HG03064 (cell line): ENCODE results near the gene C6orf141.

ENCODE experiments used
- ATAC-seq: cut with Tn5 transposase; IDR thresholded peaks from one replicate; pipeline ENCODE4 v1.9.1; 2021; ENCODE audit warnings: low read depth; ENCODE audit not compliant: unreplicated experiment

Gene C6orf141

DNA sequence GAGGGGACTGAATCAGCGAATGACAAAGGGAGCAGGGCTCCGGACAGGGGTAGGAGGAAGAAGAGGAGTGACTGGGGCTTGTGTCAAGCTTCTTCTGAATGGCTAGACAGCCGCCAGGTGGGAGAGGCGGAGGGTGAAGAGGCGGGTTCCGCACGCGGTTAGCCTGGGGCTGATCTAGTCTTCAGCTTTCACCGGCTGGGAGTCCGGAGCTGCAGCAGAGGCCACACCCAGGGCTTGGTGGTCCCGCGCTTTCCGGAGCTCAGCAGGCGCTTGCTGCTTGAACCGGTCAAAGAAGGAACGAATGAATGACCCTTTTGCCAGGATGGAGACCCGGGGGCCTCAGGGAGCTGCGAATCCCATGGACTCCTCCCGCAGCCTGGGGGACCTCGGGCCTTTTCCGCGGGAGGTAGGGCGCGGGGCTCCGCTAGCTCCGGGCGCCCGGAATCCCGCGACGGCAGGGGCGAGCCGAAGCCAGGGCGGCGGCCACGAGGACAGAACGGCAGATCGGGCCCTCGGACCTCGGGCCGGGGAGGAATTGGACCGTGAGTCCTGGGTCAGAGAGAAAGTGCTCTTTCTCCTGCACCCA, at the start of gene C6orf141:
Gene C6orf141, plus strand, starts transcription at position 177 of the 586 bp plus-strand sequence. Its CDS starts 125 bp downstream, at position 302.
- ATAC-seq: peak; percentile 45

DNA sequence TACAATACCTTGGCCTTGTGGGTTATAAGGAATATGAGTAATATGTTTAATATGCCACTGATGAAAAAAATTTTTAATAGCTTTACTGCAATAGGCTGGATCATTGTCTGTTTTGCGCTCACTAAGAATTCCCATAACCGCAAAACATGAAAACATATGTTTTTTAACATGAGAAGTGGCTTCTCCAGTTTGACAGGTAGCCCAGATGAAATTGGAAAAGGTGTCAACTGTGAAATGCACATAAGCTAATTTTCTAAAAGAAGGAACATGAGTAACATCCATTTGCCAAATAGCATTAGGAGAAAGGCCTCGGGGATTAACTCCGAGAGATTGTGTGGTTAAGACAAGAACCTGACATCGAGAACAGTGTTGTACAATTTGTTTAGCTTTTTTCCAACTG, 45.8 kb upstream of the C6orf141 start:
- no peak for ATAC-seq

DNA sequence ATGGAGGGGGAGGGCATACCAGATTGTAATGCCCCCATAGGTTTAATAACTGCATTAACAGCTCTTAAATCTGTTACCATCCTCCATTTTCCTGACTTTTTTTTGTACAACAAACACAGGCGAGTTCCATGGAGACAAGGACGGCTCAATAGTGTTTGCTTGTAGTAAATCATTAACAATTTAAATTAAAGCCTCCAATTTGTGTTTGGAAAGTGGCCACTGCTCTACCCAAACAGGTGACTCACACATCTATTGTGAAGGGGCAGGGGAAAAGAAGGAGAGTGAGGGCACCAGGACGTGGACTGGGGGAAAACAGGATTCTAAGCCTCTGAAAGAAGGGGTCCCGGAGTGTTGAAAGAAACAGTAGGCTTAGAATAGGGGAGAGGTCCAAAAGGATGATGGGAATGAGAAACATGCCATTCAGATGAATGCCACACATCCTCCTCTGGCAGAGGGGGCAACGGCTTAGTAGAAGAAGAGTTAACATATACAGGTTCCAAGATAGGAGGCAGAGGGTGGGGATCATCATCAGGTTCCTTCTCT, 43.8 kb upstream of the C6orf141 start:
- ATAC-seq: no peak

DNA sequence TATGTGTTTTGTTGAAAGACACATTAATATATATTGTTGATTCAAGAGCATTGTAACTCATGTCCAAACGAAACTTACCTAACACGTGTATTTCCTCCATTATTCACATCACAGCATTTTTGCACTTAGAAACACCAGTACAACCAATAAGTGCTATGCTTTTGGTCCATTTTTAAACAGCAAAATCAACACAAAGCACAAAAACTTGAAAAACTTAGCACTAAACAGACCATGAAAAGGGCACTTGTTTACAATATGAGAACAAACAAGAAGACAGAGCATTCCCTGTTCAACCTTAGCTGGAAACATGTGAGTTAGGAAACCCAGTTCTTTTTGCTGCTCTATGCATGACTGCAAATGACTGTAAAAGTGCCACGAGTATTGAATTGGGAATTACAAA, 41.1 kb upstream of the C6orf141 start:
- ATAC-seq: no peak

DNA sequence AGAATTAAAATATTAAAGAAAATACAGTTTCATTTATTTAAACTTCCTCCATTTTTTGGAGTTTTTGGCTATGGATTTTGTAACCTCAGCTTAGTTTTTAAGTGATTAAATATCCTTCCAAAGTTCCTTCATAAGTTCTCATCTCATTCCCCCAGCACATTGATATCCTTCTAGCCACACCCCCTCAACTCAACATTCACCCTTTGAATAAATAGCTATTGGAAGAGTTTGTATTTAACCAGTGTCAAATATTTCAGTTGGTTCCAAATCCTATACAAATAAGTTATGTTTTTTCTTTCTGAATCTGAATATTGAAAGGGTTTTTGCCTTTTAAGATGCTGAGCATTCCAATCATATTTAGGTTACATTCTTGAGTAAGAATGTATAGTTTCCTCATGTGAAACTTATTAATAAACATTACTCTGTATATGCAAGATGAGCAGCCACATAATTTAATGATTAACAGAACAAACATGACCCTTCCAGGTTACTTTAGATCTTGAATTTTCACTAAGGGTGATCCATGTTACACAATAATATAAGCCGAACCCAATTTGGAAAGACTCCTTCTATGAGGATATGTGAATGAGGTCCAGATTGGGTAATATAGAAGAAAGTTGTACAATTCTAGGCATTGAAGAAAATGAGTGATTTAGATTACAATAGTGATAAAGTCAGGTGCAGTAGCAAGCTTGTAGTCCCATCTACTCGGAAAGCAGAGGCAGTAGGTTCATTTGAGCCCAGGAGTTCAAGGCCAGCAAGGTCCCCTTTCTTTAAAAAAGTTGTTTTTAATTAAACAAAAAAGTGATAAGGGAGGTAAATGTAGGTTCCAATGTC, 37.1 kb upstream of the C6orf141 start:
- no peak for ATAC-seq

DNA sequence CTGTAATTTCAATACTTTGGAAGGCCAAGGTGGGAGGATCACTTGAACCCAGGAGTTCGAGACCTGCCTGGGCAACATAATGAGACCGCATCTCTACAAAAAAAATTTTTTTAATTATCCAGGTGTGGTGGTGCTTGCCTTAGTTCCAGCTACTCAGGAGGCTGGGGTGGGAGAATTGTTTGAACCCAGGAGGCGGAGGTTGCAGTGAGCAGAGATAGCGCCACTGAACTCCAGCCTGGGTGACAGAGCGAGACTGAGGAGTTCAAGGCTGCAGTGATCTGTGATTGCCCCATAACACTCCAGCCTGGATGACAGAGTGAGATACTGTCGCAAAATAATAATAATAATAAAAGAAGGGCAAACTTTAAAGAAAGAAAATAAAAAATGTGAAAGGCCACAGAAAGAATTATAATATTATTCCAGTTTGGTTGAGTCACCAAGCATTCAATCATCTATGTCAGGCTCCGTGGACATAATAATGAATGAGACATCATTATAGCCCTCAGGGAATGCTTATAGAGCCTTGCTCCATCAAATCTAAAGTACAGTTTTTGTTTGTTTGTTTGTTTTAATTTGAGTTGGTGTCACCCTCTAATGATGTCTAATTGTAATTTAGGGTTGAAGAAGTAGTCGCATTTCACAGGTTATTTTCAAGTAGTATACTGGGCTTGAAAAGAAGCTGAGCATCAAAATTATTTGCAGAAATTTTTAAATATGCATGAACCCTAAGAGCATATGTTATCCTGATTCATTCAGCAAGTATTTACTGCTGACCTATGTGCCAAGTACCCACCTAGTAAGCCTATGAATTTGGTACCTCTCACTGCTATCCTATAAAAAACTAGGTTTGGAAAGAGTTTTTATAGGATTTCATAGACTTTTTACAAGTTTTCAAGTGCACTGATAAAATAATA, 35.6 kb upstream of the C6orf141 start:
- ATAC-seq: no peak

DNA sequence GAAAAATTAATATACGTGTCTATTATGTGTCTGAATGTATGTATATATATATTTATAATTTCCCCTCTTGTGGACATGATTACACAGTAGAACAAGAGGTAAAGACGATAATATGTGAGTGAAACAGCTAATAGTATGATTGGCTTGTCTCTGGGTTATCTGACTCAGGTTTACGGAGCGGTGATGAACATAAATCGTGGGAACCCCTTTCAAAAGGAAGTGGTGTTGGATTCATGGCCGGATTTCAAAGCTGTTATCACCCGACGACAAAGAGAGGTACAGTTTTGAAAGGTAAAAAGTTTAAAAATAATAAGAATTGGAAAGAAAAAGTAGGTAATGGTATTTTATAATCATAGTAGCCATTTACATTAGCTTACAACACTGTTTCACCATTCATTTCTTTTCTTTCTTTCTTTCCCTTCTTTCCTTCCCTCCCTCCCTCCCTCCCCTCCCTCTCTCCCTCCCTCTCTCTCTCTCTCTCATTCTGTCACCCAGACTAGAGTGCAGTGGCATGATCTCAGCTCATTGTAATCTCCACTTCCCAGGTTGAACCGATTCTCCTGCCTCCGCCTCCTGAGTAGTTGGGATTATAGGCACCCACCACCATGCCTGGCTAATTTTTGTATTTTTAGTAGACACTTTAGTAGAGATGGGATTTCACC, 34.9 kb upstream of the C6orf141 start:
- no peak for ATAC-seq

DNA sequence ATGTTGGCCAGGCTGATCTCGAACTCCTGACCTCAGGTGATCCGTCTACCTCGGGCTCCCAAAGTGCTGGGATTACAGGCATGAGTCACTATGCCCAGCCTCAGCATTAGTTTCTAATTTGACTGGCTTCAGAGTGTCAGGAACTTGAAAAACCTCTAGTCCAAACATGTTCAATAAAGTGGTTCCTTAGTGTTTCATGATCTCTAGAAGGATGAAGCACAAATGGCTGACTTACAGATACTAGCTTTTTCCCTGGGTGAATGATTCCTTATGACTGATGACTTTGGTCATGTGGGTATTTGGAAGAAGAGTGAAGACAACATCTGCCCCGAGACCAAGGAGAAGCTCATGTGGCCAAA, 34.3 kb upstream of the C6orf141 start:
- no peak for ATAC-seq

DNA sequence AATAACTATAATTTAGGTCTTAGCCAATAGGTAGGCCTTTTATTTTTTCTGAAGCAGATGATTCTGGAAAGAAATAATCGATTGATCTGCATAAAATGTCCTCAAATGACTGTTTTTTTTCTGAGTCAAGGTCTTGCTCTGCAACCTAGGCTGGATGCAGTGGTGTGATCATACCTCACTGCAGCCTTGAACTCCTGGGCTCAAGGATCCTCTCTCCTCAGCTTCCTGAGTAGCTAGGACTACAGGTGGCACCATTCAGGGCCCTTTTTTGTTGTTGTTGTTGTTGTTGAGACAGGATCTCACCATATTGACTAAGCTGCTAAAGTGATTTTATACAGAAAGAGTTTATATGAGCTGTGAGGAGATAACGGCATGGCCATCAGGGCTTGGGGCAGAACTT, 32.5 kb upstream of the C6orf141 start:
- ATAC-seq: no peak

DNA sequence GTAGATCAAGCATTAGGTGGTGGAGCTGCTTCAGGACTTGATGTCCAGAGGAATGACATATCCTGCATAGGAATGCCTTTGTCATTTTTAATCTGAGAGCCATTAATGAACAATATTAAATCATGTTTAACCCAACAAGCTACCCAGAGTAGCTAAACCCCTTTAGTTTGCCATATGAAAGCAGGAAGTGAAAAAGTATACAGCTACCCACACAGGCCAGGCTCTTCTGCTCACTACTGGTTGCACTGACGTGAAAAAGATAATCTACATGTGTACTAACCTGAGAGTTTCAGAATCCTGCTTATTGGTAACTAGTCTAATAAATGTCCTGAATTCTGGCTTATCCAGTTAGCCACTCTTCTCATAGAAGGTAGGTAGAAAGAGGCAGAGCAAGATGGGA, 30.8 kb upstream of the C6orf141 start:
- peak; percentile 75 for ATAC-seq

DNA sequence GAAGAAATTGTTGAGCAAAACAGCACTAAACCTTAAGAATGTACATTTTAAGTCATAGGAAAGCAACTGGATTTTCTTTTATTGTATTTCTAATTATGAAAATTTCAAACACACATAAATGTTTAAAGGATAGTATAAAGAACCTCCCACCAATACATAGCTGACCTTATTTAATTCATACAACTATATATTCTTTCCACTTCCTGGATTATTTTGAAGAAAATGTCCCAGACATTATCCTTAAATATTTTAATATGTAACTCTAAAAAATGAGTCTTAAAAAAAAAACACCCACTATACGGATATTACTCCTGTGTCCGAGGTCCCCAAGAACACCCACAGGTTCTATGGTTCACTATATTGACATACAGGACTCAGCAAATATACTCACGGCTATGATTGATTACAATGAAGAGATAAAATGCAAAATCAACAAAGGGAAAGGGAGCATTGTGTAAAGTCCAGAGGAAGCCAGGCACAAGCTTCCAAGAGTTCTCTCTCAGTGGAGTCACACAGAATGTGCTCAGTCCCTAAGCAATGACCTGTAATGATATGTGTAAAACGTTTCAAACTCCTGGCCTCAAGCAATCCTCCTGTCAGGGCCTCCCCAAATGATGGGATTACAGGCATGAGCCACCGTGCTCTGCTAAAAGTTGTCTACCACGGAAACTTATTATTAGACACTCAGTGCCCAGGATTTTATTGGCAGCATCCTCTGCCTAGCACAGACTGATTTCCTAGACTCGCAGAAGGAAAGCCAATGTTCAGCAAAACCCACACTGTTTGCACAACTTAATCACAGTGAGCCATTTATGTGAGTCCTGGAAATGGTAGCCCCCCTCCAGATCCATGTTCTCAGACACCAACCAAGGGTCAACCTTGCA, 27.5 kb upstream of the C6orf141 start:
- ATAC-seq: no peak

DNA sequence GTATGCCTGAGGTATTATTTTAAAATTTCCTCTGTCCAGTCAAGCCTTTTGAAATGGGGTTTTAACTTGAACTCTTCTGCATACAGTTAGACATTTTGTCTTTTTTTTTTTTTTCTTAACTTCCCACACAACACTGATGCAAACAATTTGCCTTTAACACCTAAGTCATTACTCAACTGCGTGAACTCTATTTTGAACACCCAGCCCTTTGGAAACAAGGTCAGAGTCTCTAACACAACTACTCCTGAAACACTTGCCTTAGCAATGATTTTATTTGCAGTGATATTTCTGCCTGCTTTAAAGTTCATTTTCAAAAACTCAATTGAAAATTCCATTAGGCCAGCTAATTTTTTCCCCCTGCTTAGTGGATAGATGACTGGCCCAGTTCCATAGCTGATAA, 26.6 kb upstream of the C6orf141 start:
- no peak for ATAC-seq

DNA sequence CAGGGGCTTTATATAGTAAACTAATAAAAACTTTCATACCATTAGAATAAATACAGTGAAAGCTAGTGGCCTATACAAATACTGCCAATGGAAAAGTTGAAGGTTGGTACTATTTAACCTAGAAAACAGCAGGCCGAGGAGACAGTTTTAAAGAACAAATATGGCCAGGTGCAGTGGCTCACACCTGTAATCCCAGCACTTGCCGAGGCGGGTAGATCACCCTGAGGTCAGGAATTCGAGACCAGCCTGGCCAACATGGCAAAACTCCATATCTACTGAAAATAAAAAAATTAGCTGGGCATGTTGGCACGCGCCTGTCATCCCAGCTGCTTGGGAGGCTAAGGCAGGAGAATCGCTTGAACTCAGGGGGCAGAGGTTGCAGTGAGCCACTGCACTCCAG, 25.9 kb upstream of the C6orf141 start:
- ATAC-seq: no peak

DNA sequence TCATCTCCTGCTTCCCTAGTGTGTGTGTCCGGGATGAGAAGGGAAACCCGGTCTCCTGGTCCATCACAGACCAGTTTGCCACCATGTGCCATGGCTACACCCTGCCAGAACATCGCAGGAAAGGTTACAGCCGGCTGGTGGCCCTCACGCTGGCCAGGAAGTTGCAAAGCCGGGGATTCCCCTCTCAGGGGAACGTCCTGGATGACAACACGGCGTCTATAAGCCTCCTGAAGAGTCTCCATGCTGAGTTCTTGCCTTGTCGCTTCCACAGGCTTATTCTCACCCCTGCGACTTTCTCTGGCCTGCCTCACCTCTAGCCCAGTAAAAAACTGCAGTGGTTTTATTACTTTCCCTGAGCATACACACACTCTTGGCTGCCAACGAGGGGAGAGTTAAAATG, 23.9 kb upstream of the C6orf141 start:
- ATAC-seq: no peak

DNA sequence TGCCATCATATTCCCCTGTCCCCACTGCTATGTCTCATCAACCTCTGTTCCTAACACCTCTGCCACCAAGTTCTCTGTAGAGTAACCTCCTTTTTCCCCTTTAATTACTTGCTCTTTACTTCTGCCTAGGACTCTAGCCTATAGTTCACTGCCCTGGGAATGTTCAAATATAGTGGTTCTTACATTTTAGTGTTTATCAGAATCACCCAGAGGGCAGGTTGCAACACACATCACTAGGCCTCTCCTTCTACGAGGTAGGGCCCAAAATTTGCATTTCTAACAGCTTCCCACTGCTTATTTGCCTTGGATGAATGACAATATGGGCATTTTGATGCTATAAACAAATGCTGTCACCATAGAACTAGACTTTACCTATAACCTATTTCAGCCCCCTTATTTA, 23.1 kb upstream of the C6orf141 start:
- ATAC-seq: no peak

DNA sequence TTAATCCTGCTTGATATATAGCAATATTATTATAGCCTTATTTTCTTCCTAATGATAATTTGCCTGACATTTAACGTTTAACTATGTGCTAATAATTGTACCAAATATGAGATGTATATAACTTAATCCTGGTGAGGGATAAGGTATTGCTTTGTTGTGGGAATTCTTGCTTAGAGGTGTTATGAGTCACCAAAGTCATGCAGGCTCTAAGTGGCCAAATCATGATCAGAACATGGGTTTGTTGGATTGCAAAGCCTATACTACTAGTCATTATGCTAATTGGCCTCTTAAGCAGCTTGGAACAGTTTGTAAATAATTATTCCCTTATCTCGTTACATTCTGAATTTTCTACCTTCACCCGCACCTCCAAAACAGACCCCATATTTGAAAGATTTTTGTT, 21.9 kb upstream of the C6orf141 start:
- ATAC-seq: no peak

DNA sequence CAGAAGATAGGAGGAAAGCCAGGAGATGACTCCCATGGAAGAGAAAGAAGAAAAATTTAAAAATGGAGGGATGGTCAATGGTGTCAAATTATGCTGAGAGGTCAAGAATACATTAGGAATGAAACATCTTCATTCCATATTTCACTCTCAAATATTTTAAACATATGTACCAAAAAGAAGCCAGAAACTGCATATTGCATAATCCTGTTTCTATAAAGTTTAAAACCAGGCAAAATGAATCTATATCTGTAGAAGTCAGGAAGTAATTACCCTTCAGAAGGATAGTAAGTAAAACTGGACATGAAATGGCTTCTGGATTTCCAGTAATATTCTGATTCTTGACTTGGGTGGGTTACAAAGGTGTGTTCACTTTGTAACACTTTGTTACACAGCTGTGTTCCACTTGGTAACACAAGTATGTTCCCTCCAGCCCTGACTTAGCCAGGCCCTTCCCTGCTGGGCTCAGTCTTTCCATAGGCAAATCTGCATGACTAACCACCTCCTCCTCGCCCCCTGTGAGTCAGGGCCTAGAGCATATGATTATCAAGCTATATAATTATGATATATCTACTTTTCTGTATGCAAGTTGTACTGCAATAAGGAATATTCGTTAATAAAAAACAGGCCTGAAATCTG, 20.2 kb upstream of the C6orf141 start:
- no peak for ATAC-seq

DNA sequence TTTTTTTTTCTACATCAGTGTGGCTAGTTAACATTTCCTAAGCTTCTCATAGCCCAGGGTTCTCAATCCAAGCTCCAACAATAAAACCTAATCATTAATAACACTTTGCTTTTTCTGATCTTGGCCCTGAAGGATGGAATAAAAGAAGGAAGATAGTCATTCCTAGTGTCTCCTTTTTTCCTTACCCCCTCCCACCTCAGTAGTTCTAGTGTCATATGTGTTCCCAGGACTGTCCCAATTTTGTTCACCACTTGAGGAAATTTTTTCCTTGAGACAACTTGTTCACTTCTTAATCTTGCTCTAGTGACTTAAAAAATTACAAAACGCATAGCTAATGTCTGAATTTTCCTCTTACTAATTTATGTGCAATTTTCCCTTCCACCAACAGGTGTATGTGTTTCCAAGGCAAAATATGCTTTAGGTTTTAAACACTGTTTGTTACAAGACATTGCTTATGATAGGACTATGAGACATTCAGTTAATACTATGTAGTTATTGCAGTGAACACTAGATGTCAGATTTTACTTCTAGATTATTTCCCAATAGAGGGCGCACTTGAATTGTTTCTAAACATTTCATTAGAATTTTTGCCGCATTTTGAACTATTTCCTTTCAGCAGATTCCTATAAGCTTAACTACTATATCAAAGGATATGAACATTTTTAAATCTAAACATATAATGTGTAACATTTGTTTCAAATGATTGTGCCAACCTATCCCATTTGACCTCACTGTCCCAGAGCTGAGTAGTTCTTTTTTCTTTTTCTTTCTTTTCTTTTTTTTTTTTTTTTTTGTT, 18.5 kb upstream of the C6orf141 start:
- ATAC-seq: peak; percentile 80
